Activated CD4-positive, CD25-positive, alpha-beta regulatory T cell treated with anti-CD3 and anti-CD28 coated beads, Interleukin-2, amount 50 U/mL, for 16 hours (primary cell): ENCODE results near the gene GJD3.
"Not testable (repeated sequence)": the region's sequence is repeated elsewhere in the genome, so short reads cannot be mapped to it uniquely, and the experiment has no call there.

Experiments used
- DNase-seq: peaks from one replicate; pipeline ENCODE4 v3.0.0-alpha.2; 2020; ENCODE audit warnings: low read depth, low spot score

Gene GJD3

DNA sequence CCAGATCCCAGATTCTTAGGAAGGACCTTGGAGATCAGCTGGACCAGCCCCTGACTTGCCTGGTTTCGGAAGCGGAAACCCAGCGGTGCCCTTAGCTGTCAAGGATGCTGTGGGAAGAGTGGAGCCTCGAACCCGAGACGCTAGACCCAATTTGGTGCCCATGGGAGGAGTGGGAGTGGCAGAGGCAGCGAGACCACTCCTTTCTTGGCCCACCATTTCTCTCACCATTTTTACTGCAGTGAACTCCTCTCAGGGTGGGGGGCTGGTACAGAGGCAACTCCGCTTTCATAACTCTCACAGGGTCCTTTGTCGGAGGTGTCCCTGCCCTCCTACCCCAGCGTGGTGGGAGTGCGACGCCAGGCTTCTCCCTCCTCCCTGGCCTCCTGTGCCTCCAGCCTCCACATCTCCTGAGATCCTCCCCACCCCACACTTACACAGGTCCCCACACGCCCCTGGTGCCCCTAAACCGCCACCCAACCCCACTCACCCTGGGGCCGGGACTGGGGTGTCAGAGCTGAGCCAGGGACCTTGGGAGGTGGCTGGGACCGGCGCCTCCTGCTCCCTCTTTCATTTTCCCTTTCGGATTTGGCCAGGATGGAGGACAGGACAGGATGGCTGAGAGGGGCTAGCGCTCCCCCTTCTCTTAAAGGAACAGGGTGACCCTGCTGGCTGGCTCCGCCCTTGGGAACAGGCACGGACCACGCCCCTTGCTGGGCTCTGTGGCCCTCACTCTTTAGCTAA lies at the start of gene GJD3:
GJD3 (minus strand) TSS at position 617 of the 741 bp plus-strand sequence. CDS start 922 bp downstream, outside the sequence.
- DNase-seq = no peak

GRCh38 chr17:40414312-40414711 lies 49.8 kb upstream of the GJD3 start:
- not testable (repeated sequence) for DNase-seq

- no peak for DNase-seq
Measured at GRCh38 chr17:40412880-40413279, 48.3 kb upstream of the GJD3 start.

- no peak for DNase-seq
Measured at GRCh38 chr17:40411821-40412220, 47.3 kb upstream of the GJD3 start.

DNA sequence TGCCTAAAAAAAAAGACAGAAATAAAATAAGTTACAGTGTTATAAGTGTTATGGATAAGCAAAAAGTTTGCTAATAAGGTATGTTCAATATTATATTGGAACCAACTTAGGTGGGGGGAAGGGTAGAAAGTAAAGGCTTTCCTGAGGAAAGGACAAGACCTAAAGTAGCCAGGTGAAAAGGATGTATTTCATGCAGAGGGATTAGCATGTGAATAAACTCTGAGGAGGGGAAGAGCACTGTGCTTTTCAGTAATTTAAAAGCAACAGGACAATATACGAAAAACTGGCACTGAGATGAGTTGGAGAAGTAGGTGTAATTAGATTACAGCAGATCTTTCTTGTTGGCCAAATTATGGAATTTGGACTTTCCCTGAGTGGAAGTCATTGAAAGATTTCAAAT lies 45.5 kb upstream of the GJD3 start:
- DNase-seq = no peak

DNA sequence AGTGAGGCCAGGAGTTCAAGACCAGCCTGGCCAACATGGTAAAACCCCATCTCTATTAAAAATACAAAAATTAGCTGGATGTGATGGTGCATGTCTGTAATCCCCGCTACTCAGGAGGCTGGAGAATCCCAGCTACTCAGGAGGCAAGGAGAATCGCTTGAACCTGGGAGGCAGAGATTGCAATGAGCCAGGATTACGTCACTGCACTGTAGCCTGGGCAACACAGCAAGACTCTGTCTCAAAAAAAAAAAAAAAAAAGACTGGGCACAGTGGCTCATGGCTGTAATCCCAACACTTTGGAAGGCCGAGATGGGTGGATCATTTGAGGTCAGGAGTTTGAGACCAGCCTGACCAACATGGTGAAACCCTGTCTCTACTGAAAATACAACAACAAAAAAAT lies 45.0 kb upstream of the GJD3 start:
- DNase-seq = not testable (repeated sequence)

DNA sequence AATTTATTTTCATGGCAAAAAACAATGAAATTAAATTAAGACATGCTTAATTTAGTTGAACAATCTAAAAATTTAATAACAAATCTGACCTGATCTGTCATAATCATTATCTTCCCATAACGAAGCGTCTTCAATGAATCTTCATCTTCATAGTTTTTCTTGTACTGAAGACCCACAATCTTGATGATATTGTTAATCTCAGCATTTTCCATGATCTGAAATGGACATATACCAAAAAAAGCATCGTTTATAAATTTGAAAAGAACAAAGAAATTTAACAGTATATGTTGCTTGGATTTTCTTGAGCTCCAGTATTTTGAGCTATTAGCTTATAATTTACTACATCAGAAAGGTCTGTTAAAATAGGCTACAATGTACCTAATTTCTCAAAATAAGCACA lies 42.9 kb upstream of the GJD3 start:
- no peak for DNase-seq

DNA sequence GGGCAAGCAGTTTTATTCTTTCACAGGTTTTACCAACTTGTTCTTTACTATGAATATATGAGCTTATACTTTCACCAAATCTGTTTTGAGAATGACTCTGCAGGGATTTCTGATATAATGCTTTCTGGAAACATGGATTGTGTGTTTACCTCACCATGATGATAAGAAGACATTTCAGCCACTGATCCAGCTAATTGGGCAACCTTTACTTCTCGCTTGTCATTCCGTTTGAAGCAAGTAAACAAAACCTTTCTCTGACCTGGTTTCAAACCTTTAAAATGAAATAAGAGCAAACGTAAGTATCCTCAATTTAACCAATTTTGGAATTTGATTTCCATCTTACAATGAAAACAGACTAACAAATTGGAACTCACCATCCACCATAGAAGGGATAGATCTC lies 39.5 kb upstream of the GJD3 start:
- DNase-seq = no peak

DNA sequence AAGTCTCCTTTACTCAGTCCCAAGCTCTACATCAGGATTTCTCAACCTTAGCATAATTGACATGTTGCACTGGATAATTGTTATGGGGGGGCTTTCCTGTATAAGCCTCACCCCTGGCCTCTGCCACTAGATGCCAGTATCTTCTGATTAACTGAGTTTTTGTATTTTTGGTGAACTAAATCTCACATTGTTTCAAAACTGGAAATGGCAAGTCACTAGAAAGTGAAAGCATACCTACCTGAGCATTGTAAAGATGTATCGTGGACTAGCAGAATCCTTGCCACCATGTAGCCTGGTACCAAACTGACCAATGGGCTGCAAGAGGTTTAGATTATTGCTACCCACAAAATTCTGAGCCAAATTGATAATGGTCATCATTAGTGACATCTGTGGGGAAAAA lies 38.1 kb upstream of the GJD3 start:
- DNase-seq = no peak

- DNase-seq = no peak
Measured at GRCh38 chr17:40399185-40399584, 34.6 kb upstream of the GJD3 start.

DNA sequence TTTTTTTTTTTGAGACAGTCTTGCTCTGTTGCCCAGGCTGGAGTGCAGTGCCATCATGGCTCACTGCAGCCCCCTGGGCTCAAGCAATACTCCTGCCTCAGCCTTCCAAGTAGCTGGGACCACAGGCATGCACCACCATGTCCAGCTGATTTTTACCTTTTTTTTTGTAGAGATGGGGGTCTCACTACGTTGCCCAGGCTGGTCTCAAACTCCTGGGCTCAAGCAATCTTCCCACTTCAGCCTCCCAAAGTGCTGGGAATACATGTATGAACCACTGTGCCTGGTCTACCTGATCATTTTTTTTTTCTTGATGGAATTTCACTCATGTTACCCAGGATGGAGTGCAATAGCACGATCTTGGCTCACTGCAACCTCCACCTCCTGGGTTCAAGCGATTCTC lies 22.0 kb upstream of the GJD3 start:
- DNase-seq = not testable (repeated sequence)

GRCh38 chr17:40382251-40382650 lies 17.7 kb upstream of the GJD3 start:
- DNase-seq = no peak

DNA sequence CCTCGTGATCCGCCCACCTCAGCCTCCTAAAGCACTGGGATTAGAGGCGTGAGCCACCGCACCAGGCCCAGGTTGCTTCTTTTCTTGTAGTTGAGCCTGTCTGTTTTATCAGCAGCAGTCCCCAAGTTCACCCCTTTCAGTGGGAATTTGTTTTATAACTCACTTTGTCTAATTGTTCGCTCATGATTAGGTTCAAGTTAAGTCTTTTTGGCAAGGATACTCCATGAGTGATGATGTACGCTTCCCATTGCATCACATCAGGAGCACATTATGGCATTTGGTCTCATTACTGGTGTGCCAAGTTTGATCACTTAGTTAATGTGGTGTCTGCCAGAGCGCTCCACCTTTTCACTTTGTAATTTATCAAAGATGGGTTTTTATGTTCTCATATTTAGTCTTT lies 14.4 kb upstream of the GJD3 start:
- no peak for DNase-seq

GRCh38 chr17:40377832-40378231 lies 13.3 kb upstream of the GJD3 start:
- DNase-seq = no peak

GRCh38 chr17:40376541-40376940 lies 12.0 kb upstream of the GJD3 start:
- DNase-seq = not testable (repeated sequence)

DNA sequence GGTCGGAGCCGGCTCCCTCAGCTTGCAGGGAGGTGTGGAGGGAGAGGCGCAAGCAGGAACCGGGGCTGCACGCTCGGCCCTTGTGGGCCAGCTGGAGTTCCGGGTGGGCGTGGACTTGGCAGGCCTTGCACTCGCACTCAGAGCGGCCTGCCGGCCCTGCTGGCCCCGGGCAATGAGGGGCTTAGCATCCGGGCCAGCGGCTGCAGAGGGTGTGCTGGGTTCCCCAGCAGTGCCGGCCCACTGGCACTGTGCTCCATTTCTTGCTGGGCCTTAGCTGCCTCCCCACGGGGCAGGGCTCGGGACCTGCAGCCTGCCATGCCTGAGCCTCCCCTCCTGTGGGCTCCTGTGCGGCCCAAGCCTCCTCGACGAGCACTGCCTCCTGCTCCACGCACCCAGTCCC lies 11.2 kb upstream of the GJD3 start:
- DNase-seq = not testable (repeated sequence)

- DNase-seq = no peak
Measured at GRCh38 chr17:40374821-40375498, 10.4 kb upstream of the GJD3 start.

DNA sequence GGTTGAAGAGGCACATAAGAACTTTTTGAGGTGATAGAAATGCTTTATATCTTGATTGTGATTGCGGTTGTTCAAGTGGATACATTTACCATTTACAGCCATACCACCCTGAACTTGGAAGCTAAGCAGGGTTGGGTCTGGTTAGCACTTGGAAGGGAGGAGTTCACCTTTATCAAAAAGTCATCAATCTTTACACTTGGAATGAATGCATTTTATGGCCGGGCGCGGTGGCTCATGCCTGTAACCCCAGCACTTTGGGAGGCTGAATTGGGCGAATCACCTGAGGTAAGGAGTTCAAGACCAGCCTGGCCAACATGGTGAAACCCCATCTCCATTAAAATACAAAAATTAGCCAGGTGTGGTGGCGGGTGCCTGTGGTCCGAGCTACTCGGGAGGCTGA lies 9.5 kb upstream of the GJD3 start:
- DNase-seq = no peak

GRCh38 chr17:40373324-40373723 lies 8.8 kb upstream of the GJD3 start:
- DNase-seq = no peak

GRCh38 chr17:40372644-40373043 lies 8.1 kb upstream of the GJD3 start:
- DNase-seq = not testable (repeated sequence)

- no peak for DNase-seq
Measured at GRCh38 chr17:40372031-40372430, 7.5 kb upstream of the GJD3 start.

GRCh38 chr17:40371261-40371929 lies 6.9 kb upstream of the GJD3 start:
- DNase-seq = no peak

- DNase-seq = no peak
Measured at GRCh38 chr17:40369923-40370322, 5.4 kb upstream of the GJD3 start.
